AG09309 (cell line): ENCODE measurements around the gene NDUFB3.
A peak's percentile ranks its signal among the peaks of the same experiment; 100 is the strongest.
"Not testable (repeated sequence)": the region's sequence is repeated elsewhere in the genome, so short reads cannot be mapped to it uniquely, and the experiment has no call there.

ENCODE experiments used
- DNase-seq: peaks from one replicate; pipeline ENCODE4 v3.0.0-alpha.2; 2010; ENCODE audit warnings: low read depth
- H3K4me3 ChIP-seq: 2 replicates; pipeline ENCODE4 v1.5.1; 2011; ENCODE audit warnings: mild to moderate bottlenecking, low read depth, low read length, moderate library complexity; ENCODE audit not compliant: control insufficient read depth
- CTCF ChIP-seq: IDR thresholded peaks from 2 replicates; pipeline ENCODE4 v1.5.1; 2011; ENCODE audit warnings: mild to moderate bottlenecking, low read depth, low read length, inconsistent platforms; ENCODE audit not compliant: insufficient read depth, control insufficient read depth; ENCODE audit errors: missing control alignments

NDUFB3 gene

GRCh38 chr2:201071479-201072200 lies at the start of gene NDUFB3, which contains the start of gene HYCC2:
NDUFB3 (plus strand) TSS chr2:201072001; CDS start chr2:201078883, 6,882 bp downstream.
HYCC2 (minus strand) TSS chr2:201071671; CDS start chr2:201024009, 47,662 bp downstream.
- TF ChIP-seq CTCF = peak; percentile 13
- peak within 1 kb of the TSS; percentile 95 for H3K4me3 ChIP-seq
- DNase-seq = peak; percentile 75

- no peak overlapping the region for H3K4me3 ChIP-seq
- DNase-seq = no peak
- TF ChIP-seq CTCF = no peak
Observed at GRCh38 chr2:201024518-201024917, 47.3 kb upstream of the NDUFB3 start.

GRCh38 chr2:201034355-201034754 lies 37.4 kb upstream of the NDUFB3 start:
- DNase-seq, H3K4me3 ChIP-seq: not testable (repeated sequence)

GRCh38 chr2:201038361-201038760 lies 33.4 kb upstream of the NDUFB3 start:
- H3K4me3 ChIP-seq, DNase-seq: not testable (repeated sequence)

GRCh38 chr2:201038855-201039254 lies 32.9 kb upstream of the NDUFB3 start:
- TF ChIP-seq CTCF = no peak
- DNase-seq = no peak
- H3K4me3 ChIP-seq = no peak overlapping the region

- no peak for TF ChIP-seq CTCF
- DNase-seq = no peak
- no peak overlapping the region for H3K4me3 ChIP-seq
Observed at GRCh38 chr2:201040867-201041628, 30.8 kb upstream of the NDUFB3 start.

- H3K4me3 ChIP-seq, DNase-seq: not testable (repeated sequence)
Observed at GRCh38 chr2:201042451-201042850, 29.4 kb upstream of the NDUFB3 start.

- not testable (repeated sequence) for H3K4me3 ChIP-seq, DNase-seq
Observed at GRCh38 chr2:201043050-201043449, 28.8 kb upstream of the NDUFB3 start.
